Measurements from ENCODE around the gene WDHD1.
"Not testable (repeated sequence)": the region's sequence is repeated elsewhere in the genome, so short reads cannot be mapped to it uniquely, and the experiment has no call there.

The WDHD1 gene

GRCh38 chr14:55043528-55043927 is 16.6 kb upstream of the WDHD1 start:
- Histone ChIP-seq H3K9ac (ENCODE audit: low read depth, low read length) (no peak overlapping the region), H3K4me1 (ENCODE audit: control insufficient read depth, insufficient read depth, low read length) (no peaks in the 10 kb centered on the region), H3K9me3 (ENCODE audit: control insufficient read depth, insufficient read depth, low read length) (no peaks in the 10 kb centered on the region), H3K36me3 (ENCODE audit: control insufficient read depth, insufficient read depth, low read length) (peaks cover 8% of the 10 kb centered on the region), H3K4me3 (ENCODE audit: low read depth, low read length) (no peak overlapping the region), H3K27me3 (ENCODE audit: control insufficient read depth, insufficient read depth, low read length) (no peaks in the 10 kb centered on the region)

GRCh38 chr14:55038708-55039107 is 11.8 kb upstream of the WDHD1 start:
- H3K4me3 ChIP-seq (ENCODE audit: low read depth, low read length), result no peak overlapping the region
- H3K27me3 ChIP-seq (ENCODE audit: control insufficient read depth, insufficient read depth, low read length), result no peaks in the 10 kb centered on the region
- H3K36me3 ChIP-seq (ENCODE audit: control insufficient read depth, insufficient read depth, low read length), result peaks cover 10% of the 10 kb centered on the region
- H3K4me1 ChIP-seq (ENCODE audit: control insufficient read depth, insufficient read depth, low read length), result no peaks in the 10 kb centered on the region
- no peak overlapping the region for H3K9ac ChIP-seq (ENCODE audit: low read depth, low read length)
- H3K9me3 ChIP-seq (ENCODE audit: control insufficient read depth, insufficient read depth, low read length), result no peaks in the 10 kb centered on the region

DNA sequence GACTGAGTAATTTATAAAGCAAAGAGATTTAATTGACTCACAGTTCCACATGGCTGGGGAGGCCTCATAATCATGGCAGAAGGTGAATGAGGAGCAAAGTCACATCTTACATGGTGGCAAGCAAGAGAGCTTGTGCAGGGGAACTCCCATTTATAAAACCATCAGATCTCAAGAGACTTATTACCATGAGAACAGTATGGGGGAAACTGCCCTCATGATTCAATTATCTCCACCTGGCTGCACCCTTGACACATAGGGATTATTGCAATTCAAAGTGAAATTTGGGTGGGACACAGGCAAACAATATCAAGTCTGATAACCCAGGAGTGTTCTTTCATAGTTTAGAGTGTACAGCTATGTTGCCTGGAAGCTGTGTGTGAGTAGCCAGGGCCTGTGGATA is 11.1 kb upstream of the WDHD1 start:
- not testable (repeated sequence) for H3K36me3 ChIP-seq (ENCODE audit: control insufficient read depth, insufficient read depth, low read length); H3K4me3 ChIP-seq (ENCODE audit: low read depth, low read length); H3K4me1 ChIP-seq (ENCODE audit: control insufficient read depth, insufficient read depth, low read length); H3K9me3 ChIP-seq (ENCODE audit: control insufficient read depth, insufficient read depth, low read length); H3K9ac ChIP-seq (ENCODE audit: low read depth, low read length); H3K27me3 ChIP-seq (ENCODE audit: control insufficient read depth, insufficient read depth, low read length)

DNA sequence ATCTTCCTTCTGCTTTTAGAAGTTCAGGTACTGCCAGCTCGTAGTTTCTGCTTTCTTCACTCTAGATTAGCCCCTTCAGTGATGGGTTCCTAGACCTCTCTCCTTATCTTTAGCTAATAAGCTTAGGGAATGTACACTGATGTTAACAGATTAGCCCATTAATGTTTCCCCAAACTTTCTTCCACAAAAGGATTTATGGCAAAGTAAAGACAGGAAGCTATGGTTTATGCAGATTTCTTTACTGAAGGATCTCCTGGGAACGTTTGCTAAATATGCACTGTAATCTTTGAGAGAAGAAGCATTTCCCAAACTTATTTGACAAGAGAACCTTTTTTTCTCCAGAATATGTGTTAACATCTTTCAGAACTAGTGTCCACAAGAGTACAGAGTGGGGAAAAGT is 4.3 kb upstream of the WDHD1 start:
- Histone ChIP-seq H3K4me3 (ENCODE audit: low read depth, low read length) (peak overlapping the region; percentile 1), H3K9me3 (ENCODE audit: control insufficient read depth, insufficient read depth, low read length) (no peaks in the 10 kb centered on the region), H3K27me3 (ENCODE audit: control insufficient read depth, insufficient read depth, low read length) (no peaks in the 10 kb centered on the region), H3K4me1 (ENCODE audit: control insufficient read depth, insufficient read depth, low read length) (peaks cover 8% of the 10 kb centered on the region), H3K36me3 (ENCODE audit: control insufficient read depth, insufficient read depth, low read length) (no peaks in the 10 kb centered on the region), H3K9ac (ENCODE audit: low read depth, low read length) (peak overlapping the region; percentile 26)

DNA sequence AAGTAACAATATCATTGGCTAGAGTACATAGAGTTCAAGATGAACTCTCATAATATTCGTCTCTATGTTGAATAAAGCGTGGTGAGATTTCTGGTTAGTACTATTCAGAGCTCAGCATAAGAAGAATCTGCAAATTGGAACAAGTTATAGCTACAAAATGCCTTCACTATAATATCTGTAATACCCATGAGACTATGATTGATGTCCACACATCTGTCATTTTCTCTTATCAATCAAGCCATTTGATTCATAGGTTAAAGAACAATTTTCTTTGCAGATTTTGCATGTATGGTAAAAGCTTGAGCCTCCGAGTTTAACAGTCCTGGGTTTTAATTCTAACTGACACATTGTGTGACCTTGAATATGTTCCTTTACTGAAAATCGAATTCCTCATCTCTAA is 1.6 kb upstream of the WDHD1 start:
- Histone ChIP-seq H3K36me3 (ENCODE audit: control insufficient read depth, insufficient read depth, low read length) (no peaks in the 10 kb centered on the region), H3K27me3 (ENCODE audit: control insufficient read depth, insufficient read depth, low read length) (no peaks in the 10 kb centered on the region), H3K9me3 (ENCODE audit: control insufficient read depth, insufficient read depth, low read length) (no peaks in the 10 kb centered on the region), H3K4me3 (ENCODE audit: low read depth, low read length) (peak overlapping the region; percentile 95), H3K9ac (ENCODE audit: low read depth, low read length) (no peak overlapping the region), H3K4me1 (ENCODE audit: control insufficient read depth, insufficient read depth, low read length) (peaks cover 10% of the 10 kb centered on the region)

DNA sequence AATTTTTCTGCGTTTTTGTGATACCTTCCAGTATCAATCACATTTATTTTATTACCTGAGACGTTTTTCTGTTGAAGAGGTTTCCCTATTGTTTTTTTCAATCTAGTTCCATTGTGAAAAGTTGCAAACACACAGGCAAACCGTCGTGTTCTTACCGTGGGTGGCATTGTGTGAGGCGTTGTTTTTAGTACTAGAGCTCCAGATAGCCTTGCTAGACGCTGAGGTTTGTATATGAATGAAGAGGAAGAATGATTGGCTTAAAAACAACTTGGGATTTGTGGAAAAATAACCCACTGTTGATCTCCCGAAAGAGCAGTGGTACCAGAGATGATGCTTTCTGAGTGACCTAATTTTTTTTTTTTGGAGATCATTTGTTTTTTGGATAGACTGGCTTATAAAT is 1.2 kb upstream of the WDHD1 start:
- Histone ChIP-seq H3K36me3 (ENCODE audit: control insufficient read depth, insufficient read depth, low read length) (no peaks in the 10 kb centered on the region), H3K9me3 (ENCODE audit: control insufficient read depth, insufficient read depth, low read length) (no peaks in the 10 kb centered on the region), H3K4me1 (ENCODE audit: control insufficient read depth, insufficient read depth, low read length) (peaks cover 14% of the 10 kb centered on the region), H3K9ac (ENCODE audit: low read depth, low read length) (peak overlapping the region; percentile 80), H3K27me3 (ENCODE audit: control insufficient read depth, insufficient read depth, low read length) (no peaks in the 10 kb centered on the region), H3K4me3 (ENCODE audit: low read depth, low read length) (peak overlapping the region; percentile 95)

DNA sequence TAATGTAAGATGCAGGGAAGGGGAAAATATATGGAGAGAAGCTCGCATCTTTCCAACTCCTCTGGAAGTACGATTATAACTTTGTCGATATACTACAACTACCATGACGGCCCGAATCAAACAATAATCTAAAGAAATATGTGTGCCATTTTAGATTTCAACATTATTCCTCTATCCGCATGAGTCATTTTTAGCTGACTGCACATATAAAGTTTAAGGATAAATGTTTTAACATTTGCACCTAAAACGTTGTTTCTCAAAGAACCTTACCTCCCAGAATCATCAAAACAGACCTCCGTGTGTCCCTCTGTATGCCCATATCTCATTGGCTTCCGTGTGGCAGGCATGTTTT is 482 bp downstream of the WDHD1 start:
- Histone ChIP-seq H3K9ac (ENCODE audit: low read depth, low read length) (peak overlapping the region; percentile 93), H3K4me3 (ENCODE audit: low read depth, low read length) (peak overlapping the region; percentile 95), H3K36me3 (ENCODE audit: control insufficient read depth, insufficient read depth, low read length) (no peaks in the 10 kb centered on the region), H3K4me1 (ENCODE audit: control insufficient read depth, insufficient read depth, low read length) (peaks cover 16% of the 10 kb centered on the region), H3K27me3 (ENCODE audit: control insufficient read depth, insufficient read depth, low read length) (no peaks in the 10 kb centered on the region), H3K9me3 (ENCODE audit: control insufficient read depth, insufficient read depth, low read length) (no peaks in the 10 kb centered on the region)

DNA sequence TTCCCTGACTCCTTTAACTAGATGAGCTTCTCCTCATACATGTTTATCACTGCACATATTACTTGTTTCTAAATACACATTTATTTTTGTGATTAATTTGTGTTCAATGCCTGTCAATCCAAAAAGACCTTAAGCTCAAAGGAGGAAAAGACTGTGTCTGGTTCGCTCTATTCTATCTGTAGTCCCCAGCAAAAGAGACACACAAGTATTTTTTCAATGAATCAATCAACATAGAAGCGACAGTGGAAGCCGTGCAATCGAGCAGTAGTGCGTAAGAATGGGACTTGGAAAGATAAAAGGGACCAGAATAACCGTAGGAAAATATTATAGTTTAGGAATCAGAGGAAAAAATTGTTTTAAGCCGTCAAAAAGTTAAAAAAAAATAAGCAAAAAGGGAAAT is 951 bp downstream of the WDHD1 start:
- no peaks in the 10 kb centered on the region for H3K27me3 ChIP-seq (ENCODE audit: control insufficient read depth, insufficient read depth, low read length)
- peak overlapping the region; percentile 93 for H3K9ac ChIP-seq (ENCODE audit: low read depth, low read length)
- H3K9me3 ChIP-seq (ENCODE audit: control insufficient read depth, insufficient read depth, low read length), result no peaks in the 10 kb centered on the region
- H3K36me3 ChIP-seq (ENCODE audit: control insufficient read depth, insufficient read depth, low read length), result no peaks in the 10 kb centered on the region
- H3K4me1 ChIP-seq (ENCODE audit: control insufficient read depth, insufficient read depth, low read length), result peaks cover 12% of the 10 kb centered on the region
- peak overlapping the region; percentile 95 for H3K4me3 ChIP-seq (ENCODE audit: low read depth, low read length)

DNA sequence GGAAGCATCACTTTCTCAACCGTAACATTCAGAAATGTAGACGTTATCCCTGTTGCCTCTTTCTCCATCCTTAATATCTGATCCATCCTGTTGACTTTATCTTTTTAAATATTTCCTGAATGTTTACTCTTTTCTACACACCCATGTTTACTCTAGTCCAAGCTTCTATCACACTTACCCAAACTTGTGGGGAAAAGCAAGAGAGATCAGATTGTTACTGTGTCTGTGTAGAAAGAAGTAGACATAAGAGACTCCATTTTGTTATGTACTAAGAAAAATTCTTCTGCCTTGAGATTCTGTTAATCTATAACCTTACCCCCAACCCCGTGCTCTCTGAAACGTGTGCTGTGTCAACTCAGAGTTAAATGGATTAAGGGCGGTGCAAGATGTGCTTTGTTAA is 2.5 kb downstream of the WDHD1 start:
- peak overlapping the region; percentile 9 for H3K9ac ChIP-seq (ENCODE audit: low read depth, low read length)
- not testable (repeated sequence) for H3K27me3 ChIP-seq (ENCODE audit: control insufficient read depth, insufficient read depth, low read length); H3K36me3 ChIP-seq (ENCODE audit: control insufficient read depth, insufficient read depth, low read length); H3K9me3 ChIP-seq (ENCODE audit: control insufficient read depth, insufficient read depth, low read length)
- peak overlapping the region; percentile 9 for H3K4me3 ChIP-seq (ENCODE audit: low read depth, low read length)
- H3K4me1 ChIP-seq (ENCODE audit: control insufficient read depth, insufficient read depth, low read length), result peaks cover 12% of the 10 kb centered on the region

GRCh38 chr14:55019968-55020554 is 6.8 kb downstream of the WDHD1 start:
- Histone ChIP-seq H3K9me3 (ENCODE audit: control insufficient read depth, insufficient read depth, low read length) (no peaks in the 10 kb centered on the region), H3K36me3 (ENCODE audit: control insufficient read depth, insufficient read depth, low read length) (peaks cover under 1% of the 10 kb centered on the region), H3K4me3 (ENCODE audit: low read depth, low read length) (no peak overlapping the region), H3K4me1 (ENCODE audit: control insufficient read depth, insufficient read depth, low read length) (peaks cover 7% of the 10 kb centered on the region), H3K9ac (ENCODE audit: low read depth, low read length) (no peak overlapping the region), H3K27me3 (ENCODE audit: control insufficient read depth, insufficient read depth, low read length) (no peaks in the 10 kb centered on the region)

DNA sequence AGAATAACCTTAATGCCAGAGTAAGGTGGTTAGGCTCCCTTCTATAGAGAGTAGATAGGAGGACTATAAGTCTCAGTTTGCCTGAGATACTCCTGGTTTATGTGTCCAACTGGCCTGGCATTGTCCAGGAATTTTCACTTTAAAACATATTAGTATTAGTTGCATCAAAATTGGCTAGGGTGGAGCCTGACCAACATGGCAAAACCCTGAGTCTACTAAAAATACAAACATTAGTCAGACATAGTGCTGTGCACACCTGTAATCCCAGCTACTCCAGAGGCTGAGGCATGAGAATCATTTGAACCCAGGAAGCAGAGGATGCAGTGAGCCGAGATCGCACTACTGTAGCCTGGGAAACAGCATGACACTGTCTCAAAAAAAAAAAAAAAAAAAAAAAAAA is 11.9 kb downstream of the WDHD1 start:
- no peak overlapping the region for H3K9ac ChIP-seq (ENCODE audit: low read depth, low read length)
- no peak overlapping the region for H3K4me3 ChIP-seq (ENCODE audit: low read depth, low read length)
- H3K9me3 ChIP-seq (ENCODE audit: control insufficient read depth, insufficient read depth, low read length), result no peaks in the 10 kb centered on the region
- H3K27me3 ChIP-seq (ENCODE audit: control insufficient read depth, insufficient read depth, low read length), result no peaks in the 10 kb centered on the region
- peaks cover 17% of the 10 kb centered on the region for H3K36me3 ChIP-seq (ENCODE audit: control insufficient read depth, insufficient read depth, low read length)
- no peaks in the 10 kb centered on the region for H3K4me1 ChIP-seq (ENCODE audit: control insufficient read depth, insufficient read depth, low read length)

GRCh38 chr14:55005071-55005470 is 21.8 kb downstream of the WDHD1 start:
- Histone ChIP-seq H3K4me1 (ENCODE audit: control insufficient read depth, insufficient read depth, low read length) (no peaks in the 10 kb centered on the region), H3K36me3 (ENCODE audit: control insufficient read depth, insufficient read depth, low read length) (peaks cover 38% of the 10 kb centered on the region)

More at GRCh38 chr14:55005071-55005470, 21.8 kb downstream of the WDHD1 start:
- no peak overlapping the region for H3K9ac ChIP-seq (ENCODE audit: low read depth, low read length)
- H3K4me3 ChIP-seq (ENCODE audit: low read depth, low read length), result no peak overlapping the region
- no peaks in the 10 kb centered on the region for H3K9me3 ChIP-seq (ENCODE audit: control insufficient read depth, insufficient read depth, low read length)
- H3K27me3 ChIP-seq (ENCODE audit: control insufficient read depth, insufficient read depth, low read length), result no peaks in the 10 kb centered on the region
